Right kidney (tissue), 1 donor: ENCODE results near the gene C10orf105.

Experiments used
- DNase-seq: peaks from one replicate; pipeline ENCODE4 v3.0.0-alpha.2; 2016

C10orf105 gene

GRCh38 chr10:71751515-71752224, 32.1 kb upstream of the C10orf105 start:
- DNase-seq: no peak

- DNase-seq: no peak
Measured at GRCh38 chr10:71750986-71751385, 31.4 kb upstream of the C10orf105 start.

- no peak for DNase-seq
Measured at GRCh38 chr10:71750124-71750841, 30.7 kb upstream of the C10orf105 start.

GRCh38 chr10:71749396-71749795, 29.8 kb upstream of the C10orf105 start:
- DNase-seq: no peak

- DNase-seq: no peak
Measured at GRCh38 chr10:71748671-71749191, 29.2 kb upstream of the C10orf105 start.

GRCh38 chr10:71747551-71748523, 28.3 kb upstream of the C10orf105 start:
- no peak for DNase-seq

- no peak for DNase-seq
Measured at GRCh38 chr10:71747039-71747531, 27.5 kb upstream of the C10orf105 start.

GRCh38 chr10:71746344-71747037, 26.9 kb upstream of the C10orf105 start:
- DNase-seq: no peak

- DNase-seq: no peak
Measured at GRCh38 chr10:71745664-71746250, 26.2 kb upstream of the C10orf105 start.

- DNase-seq: no peak
Measured at GRCh38 chr10:71744897-71745663, 25.5 kb upstream of the C10orf105 start.

GRCh38 chr10:71743866-71744265, 24.3 kb upstream of the C10orf105 start:
- no peak for DNase-seq

GRCh38 chr10:71743089-71743838, 23.7 kb upstream of the C10orf105 start:
- no peak for DNase-seq

GRCh38 chr10:71742301-71743088, 22.9 kb upstream of the C10orf105 start:
- DNase-seq: no peak

GRCh38 chr10:71741671-71742070, 22.1 kb upstream of the C10orf105 start:
- DNase-seq: no peak

GRCh38 chr10:71741029-71741428, 21.5 kb upstream of the C10orf105 start:
- no peak for DNase-seq

GRCh38 chr10:71740069-71740653, 20.6 kb upstream of the C10orf105 start:
- no peak for DNase-seq

GRCh38 chr10:71739358-71739900, 19.9 kb upstream of the C10orf105 start:
- DNase-seq: no peak

GRCh38 chr10:71737834-71738197, 18.2 kb upstream of the C10orf105 start:
- no peak for DNase-seq
